ENCODE data around the gene CHAF1B. TPM values are rescaled to one million over a fixed set of nuclear protein-coding genes. Genes with fewer than 3 reads are reported as not detected.

CHAF1B gene
- total and polyA plus RNA-seq, 2 of the 8 experiments (the other 6 are each of a cell fraction or from before 2014, with no cell fraction given), result 11.8 to 23.1 TPM

- no peaks in the 10 kb centered on the region for H3K4me1 ChIP-seq (replicated peaks in 1 of 4; ENCODE audit: control insufficient read depth in 3 of 4, insufficient read depth in 4 of 4, low read length in 3 of 4)
- no peak overlapping the region for H4K5ac ChIP-seq (ENCODE audit: insufficient read length, low read depth, low read length)
- H3K27me3 ChIP-seq (replicated peaks in 1 of 4; ENCODE audit: control insufficient read depth in 3 of 4, extremely low read depth in 1 of 4, insufficient read depth in 3 of 4, low read length in 3 of 4), result no peaks in the 10 kb centered on the region
- H4K20me1 ChIP-seq (replicated peaks in 1 of 2; ENCODE audit: control insufficient read depth in 1 of 2, insufficient read depth in 2 of 2, low read length in 2 of 2), result no peaks in the 10 kb centered on the region
- no peak overlapping the region for H3K4me2 ChIP-seq (ENCODE audit: insufficient read depth in 1 of 2, low read depth in 2 of 2, low read length in 2 of 2)
- H3K9me3 ChIP-seq (ENCODE audit: insufficient read depth in 2 of 2, low read depth in 1 of 2, low read length in 1 of 2), result peaks cover 0 to 8% of the 10 kb centered on the region in 2 experiments; a peak in 1 of 4 replicates
- no peak overlapping the region for H2BK5ac ChIP-seq (ENCODE audit: low read depth, low read length)
- H3K9ac ChIP-seq (replicated peaks in 1 of 4; ENCODE audit: extremely low read depth in 1 of 4, low read depth in 3 of 4, low read length in 3 of 4), result no peak overlapping the region
- H3K36me3 ChIP-seq (ENCODE audit: control insufficient read depth in 2 of 4, insufficient read depth in 4 of 4, low read length in 3 of 4), result peaks cover 2 to 48% (median 23%) of the 10 kb centered on the region in 4 experiments; a peak in 6 of 8 replicates
- no peaks in the 10 kb centered on the region for H3K79me1 ChIP-seq (ENCODE audit: low read depth, low read length)
- H3K4me3 ChIP-seq (ENCODE audit: extremely low read depth in 1 of 4, insufficient read depth in 2 of 4, low read depth in 3 of 4, low read length in 4 of 4), result no peak overlapping the region
- H2AK5ac ChIP-seq (ENCODE audit: low read depth, low read length), result no peak overlapping the region
- no peak overlapping the region for H3K56ac ChIP-seq (replicated peaks; ENCODE audit: insufficient read length, low read depth, low read length)
- H3K4ac ChIP-seq (replicated peaks; ENCODE audit: insufficient read length, low read depth, low read length), result no peak overlapping the region
- no peak overlapping the region for H3K27ac ChIP-seq (ENCODE audit: low read depth, low read length)
- H3K18ac ChIP-seq (ENCODE audit: extremely low read depth, low read length), result no peak overlapping the region
- ChIA-PET CTCF (ENCODE audit: partially characterized antibody) (interaction anchor here (0.6 to 1.2 kb wide), 3 partner anchors 23 to 271 kb away, joined by 3 read pairs; no protein-coding TSS in a partner anchor), POLR2A (ENCODE audit: partially characterized antibody) (interaction anchor here (0.8 kb wide), 1 partner anchor 10 kb away, joined by 3 read pairs; no protein-coding TSS in a partner anchor)
- H2AFZ ChIP-seq (ENCODE audit: low read length), result no peak overlapping the region
- no peak overlapping the region for H2BK20ac ChIP-seq (ENCODE audit: low read length)
- H4K8ac ChIP-seq (ENCODE audit: extremely low read depth, insufficient read depth, low read length), result no peak overlapping the region
- no peak overlapping the region for H4K91ac ChIP-seq (replicated peaks; ENCODE audit: insufficient read length, low read length)
- 97% methylated on average over 3 of the region's 3 CpGs; no CpG with 5 or more reads in 1 of the 2 experiments for WGBS, 2 experiments (ENCODE audit: extremely low coverage in 1 of 2, insufficient coverage in 1 of 2, insufficient read length in 1 of 2, insufficient replicate concordance in 2 of 2, low coverage in 1 of 2, low lambda C conversion rate in 2 of 2, missing lambda C conversion rate in 1 of 2)
- H3K23ac ChIP-seq (ENCODE audit: insufficient read length), result no peak overlapping the region
- FAIRE-seq (no peak), DNase-seq (ENCODE audit: low read depth in 1 of 2, low spot score in 2 of 2) (no peak)
- no peak overlapping the region for H2BK12ac ChIP-seq (ENCODE audit: low read depth, low read length)
- H2BK15ac ChIP-seq (ENCODE audit: low read length), result no peak overlapping the region
- no peaks in the 10 kb centered on the region for H3K23me2 ChIP-seq (ENCODE audit: low read depth, low read length)
- no peaks in the 10 kb centered on the region for H3K79me2 ChIP-seq (ENCODE audit: control insufficient read depth in 1 of 2, insufficient read depth in 2 of 2, low read length in 2 of 2)
- no peak overlapping the region for H3K14ac ChIP-seq (ENCODE audit: insufficient read length)
- H2BK120ac ChIP-seq (replicated peaks; ENCODE audit: low read depth, low read length), result no peak overlapping the region
- TF ChIP-seq KDM5A (IDR thresholded peaks at IDR 0.05; ENCODE audit: low read length) (no peak), YY1 (IDR thresholded peaks at IDR 0.05; ENCODE audit: low read depth, low read length) (no peak), RFX5 (IDR thresholded peaks at IDR 0.05; ENCODE audit: borderline replicate concordance, low read depth, low read length) (no peak), SP1 (IDR thresholded peaks at IDR 0.05; ENCODE audit: low read depth, low read length) (no peak), POU5F1 (IDR thresholded peaks at IDR 0.05; ENCODE audit: low read depth, low read length) (no peak), SAP30 (IDR thresholded peaks at IDR 0.05; ENCODE audit: insufficient read depth, insufficient replicate concordance, low read length) (no peak), BCL11A (IDR thresholded peaks at IDR 0.05; ENCODE audit: low read depth in 2 of 2, low read length in 2 of 2) (no peak), CEBPB (IDR thresholded peaks at IDR 0.05; ENCODE audit: low read depth, low read length) (no peak), E2F6 (IDR thresholded peaks at IDR 0.05) (no peak), HDAC6 (IDR thresholded peaks at IDR 0.05; ENCODE audit: low read depth, low read length) (no peak)
- TF ChIP-seq, protein P1, sequence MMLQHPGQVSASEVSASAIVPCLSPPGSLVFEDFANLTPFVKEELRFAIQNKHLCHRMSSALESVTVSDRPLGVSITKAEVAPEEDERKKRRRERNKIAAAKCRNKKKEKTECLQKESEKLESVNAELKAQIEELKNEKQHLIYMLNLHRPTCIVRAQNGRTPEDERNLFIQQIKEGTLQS (IDR thresholded peaks at IDR 0.05; ENCODE audit: insufficient read depth, low read depth, low read length), result no peak
- TF ChIP-seq, protein P2, sequence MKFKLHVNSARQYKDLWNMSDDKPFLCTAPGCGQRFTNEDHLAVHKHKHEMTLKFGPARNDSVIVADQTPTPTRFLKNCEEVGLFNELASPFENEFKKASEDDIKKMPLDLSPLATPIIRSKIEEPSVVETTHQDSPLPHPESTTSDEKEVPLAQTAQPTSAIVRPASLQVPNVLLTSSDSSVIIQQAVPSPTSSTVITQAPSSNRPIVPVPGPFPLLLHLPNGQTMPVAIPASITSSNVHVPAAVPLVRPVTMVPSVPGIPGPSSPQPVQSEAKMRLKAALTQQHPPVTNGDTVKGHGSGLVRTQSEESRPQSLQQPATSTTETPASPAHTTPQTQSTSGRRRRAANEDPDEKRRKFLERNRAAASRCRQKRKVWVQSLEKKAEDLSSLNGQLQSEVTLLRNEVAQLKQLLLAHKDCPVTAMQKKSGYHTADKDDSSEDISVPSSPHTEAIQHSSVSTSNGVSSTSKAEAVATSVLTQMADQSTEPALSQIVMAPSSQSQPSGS (IDR thresholded peaks at IDR 0.05; ENCODE audit: low read length), result no peak
Observed at GRCh38 chr21:36396325-36396724, 11.1 kb downstream of the CHAF1B start.

Data from H1 (cell line).